Esophagus mucosa (tissue), 1 donor: ENCODE data around the gene AKT2. TPM values are rescaled to one million over a fixed set of nuclear protein-coding genes. Genes with fewer than 3 reads are reported as not detected.

Experiments used
- ATAC-seq: fragments of 200-7000 bp; cut with Tn5 transposase; one replicate; pipeline ENCODE4 v1.9.1; 2020
- total RNA-seq: library from RNA; stranded (reverse); gene quantifications from one replicate; pipeline ENCODE4 v1.2.4, GENCODE V29; 2023
- donor health status: DM: yes; HTN: yes; CAD: no.

AKT2 gene
- total RNA-seq, 1 donor from 2014 or later = 96.0 TPM

DNA sequence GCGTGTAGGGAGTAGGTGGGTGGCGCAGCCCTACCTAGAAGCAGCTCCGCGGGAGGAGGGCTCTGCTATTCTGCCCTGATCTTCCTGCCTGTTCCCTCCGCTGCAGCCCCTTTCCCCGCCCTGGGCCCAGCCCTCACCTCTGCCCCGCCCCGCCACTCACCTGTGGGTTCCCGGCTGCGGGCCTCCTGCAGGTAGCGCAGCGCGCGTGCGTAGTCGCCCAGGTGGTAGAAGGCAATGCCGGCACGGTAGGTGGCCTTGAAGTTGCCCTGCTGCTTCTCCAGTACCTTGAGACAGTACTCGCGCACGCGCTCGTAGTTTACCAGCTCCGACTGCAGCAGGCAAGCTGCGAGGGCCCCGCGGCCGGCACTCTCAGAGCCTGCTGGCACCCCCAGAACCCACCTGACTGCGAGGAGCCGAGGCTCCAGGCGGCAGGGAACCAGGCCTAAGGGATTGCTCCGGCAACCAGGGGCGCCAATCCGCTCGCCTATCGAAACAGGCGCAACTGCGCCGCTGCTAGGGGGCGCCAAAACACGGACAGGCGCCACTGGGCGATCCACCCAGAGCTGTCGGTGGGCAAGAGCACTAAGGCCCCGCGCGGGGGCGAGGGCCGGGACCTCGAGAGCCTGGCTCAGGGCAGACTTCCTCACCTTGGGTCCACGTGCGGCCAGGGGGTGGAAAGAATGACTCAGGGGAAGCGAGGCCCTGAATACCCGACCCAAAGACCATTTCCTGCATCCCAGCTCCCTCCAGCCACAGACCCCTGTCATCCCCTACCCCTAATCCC lies 67.9 kb downstream of the AKT2 start:
- peak; percentile 50 for ATAC-seq

DNA sequence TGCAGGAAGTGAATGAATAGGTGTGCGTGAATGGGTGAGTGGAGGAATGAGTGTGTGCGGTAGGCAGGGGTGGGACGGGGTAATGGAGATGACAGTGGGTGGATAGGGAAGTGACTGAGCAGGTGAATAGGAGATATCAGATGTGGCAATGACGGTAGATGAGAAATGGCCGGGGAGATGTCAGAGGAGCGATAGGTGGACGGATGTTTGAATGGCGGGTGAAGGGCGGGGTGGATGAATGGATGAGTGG lies 68.4 kb downstream of the AKT2 start:
- ATAC-seq = peak; percentile 29

DNA sequence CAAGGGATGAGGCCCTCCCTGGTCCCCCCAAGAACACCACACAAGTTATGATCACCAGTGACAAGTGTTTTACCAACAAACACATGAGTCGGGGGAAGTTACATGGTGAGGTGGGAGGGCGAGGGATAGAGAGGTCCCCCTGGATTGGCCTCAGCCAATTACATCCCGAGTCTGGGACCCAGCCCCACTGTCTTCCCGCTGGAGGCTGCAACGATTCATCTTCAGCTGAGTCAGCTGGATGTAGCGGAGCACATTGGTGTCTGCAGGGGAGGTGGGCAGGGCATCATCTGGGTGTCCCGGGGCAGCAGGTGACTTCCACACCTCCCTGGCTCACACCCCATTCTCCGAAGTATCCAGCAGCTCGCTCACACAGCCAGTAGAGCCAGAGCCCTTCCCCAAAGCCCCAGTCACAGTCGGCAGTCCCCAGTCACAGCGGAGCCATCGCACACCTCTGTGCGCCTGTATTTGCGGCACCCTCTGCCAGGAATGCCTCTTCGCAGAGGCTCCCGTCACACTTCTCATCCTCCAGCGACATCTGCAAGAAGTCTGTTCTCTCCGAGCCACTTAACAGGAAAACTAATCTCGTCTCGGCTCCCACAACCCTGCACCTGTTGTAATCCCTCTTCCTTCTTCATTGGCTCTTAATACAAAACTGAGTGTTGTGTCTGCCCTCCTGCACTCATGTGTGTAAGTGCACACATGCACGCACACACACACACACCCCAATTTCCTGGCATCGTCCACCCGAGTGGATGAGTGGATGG lies 69.0 kb downstream of the AKT2 start:
- ATAC-seq = no peak

DNA sequence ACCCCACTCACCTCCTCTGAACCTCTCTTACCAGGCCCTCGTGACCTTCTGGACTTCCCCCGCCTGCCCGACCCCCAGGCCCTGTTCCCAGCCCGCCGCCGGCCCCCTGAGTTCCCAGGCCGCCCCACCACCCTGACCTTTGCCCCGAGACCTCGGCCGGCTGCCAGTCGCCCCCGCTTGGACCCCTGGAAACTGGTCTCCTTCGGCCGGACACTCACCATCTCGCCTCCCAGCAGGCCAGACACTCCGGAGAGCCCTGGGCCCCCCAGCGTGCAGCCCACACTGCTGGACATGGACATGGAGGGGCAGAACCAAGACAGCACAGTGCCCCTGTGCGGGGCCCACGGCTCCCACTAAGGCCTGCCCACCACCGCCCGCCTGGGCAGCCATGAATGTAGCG lies 70.2 kb downstream of the AKT2 start:
- no peak for ATAC-seq

DNA sequence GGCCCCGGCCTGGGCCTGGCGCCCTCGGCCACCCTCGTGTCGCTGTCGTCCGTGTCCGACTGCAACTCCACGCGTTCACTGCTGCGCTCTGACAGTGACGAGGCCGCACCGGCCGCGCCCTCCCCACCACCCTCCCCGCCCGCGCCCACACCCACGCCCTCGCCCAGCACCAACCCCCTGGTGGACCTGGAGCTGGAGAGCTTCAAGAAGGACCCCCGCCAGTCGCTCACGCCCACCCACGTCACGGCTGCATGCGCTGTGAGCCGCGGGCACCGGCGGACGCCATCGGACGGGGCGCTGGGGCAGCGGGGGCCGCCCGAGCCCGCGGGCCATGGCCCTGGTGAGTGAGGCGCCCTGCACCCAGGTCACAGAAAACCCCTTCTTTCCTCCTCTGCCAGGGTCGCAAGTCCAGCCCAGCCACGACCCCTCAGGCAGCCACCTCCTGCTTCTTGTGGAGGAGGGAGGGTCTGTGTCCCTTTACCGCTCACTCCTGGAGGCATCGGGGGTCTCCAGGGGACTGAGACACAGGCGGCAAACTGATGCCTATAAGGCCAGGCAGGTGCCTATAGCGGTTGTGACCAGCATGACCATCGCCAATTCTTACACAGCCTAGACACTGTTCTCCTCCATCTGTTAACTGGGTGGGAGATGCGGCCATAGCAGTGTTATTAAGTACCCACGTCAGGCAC lies 71.1 kb downstream of the AKT2 start:
- ATAC-seq = no peak

DNA sequence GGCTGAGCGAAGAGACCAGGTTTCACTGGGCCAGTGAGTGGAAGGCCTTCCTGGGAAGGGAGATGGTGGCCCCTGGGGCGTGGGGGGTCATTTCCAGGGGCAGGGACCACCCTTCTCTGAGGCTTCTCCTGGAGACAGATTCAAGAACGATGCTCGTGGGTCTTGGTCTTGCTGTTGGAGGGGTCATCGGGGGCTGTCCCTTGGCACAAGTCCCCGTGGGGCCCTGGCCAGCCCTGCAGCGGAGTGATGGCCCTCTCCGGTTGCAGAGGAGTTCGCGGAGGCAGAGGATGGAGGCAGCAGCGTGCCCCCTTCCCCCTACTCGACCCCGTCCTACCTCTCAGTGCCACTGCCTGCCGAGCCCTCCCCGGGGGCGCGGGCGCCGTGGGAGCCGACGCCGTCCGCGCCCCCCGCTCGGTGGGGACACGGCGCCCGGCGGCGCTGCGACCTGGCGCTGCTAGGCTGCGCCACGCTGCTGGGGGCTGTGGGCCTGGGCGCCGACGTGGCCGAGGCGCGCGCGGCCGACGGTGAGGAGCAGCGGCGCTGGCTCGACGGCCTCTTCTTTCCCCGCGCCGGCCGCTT lies 71.8 kb downstream of the AKT2 start:
- no peak for ATAC-seq

DNA sequence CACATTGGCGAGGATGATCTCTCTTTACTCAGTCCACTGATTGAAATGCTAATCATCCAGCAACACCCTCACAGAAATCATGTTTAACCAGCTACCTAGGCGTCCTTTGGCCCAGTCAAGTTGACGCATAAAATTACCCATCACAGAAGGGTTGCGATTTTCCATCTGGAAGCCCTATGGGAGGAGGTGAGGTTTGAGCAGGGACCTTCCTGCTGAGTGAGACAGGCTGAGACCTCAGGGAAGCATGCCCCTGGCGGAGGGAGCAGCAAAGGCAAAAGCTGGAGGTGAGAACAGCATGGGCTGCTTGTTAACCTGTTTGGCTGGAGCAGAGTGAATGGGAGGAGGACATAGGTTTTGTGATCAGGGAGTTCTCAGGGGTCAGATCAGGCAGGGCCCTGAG lies 74.3 kb downstream of the AKT2 start:
- ATAC-seq = no peak

DNA sequence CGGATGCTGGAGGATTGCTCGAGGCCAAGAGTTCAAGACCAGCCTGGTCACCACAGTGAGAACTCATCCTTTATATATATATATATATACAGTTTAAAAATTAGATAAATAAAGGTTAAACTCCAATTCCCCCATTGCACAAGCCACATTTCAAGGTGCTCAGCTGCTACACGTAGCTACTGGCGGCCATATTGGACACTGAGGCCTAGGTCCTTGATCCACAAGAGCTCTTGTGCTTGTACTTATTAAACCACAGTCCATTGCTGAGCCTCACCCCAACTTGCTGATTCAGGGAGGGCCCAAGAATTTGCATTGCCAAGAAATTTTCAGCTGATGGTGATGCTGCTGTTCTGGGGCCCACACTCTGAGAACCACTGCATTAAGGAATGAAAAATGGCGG lies 76.5 kb downstream of the AKT2 start:
- ATAC-seq = no peak

DNA sequence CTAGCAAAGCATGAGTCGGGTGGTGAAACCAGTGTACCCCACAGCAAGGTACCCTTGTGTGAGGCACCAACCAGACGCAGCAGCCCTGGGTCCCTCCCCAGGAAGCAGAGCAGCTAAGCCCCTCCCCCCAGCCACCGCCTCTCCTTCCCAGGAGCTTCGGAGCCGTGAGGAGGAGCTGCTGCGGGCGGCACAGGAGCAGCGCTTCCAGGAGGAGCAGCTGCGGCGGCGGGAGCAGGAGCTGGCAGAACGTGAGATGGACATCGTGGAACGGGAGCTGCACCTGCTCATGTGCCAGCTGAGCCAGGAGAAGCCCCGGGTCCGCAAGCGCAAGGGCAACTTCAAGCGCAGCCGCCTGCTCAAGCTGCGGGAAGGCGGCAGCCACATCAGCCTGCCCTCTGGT lies 79.4 kb downstream of the AKT2 start:
- ATAC-seq = no peak

DNA sequence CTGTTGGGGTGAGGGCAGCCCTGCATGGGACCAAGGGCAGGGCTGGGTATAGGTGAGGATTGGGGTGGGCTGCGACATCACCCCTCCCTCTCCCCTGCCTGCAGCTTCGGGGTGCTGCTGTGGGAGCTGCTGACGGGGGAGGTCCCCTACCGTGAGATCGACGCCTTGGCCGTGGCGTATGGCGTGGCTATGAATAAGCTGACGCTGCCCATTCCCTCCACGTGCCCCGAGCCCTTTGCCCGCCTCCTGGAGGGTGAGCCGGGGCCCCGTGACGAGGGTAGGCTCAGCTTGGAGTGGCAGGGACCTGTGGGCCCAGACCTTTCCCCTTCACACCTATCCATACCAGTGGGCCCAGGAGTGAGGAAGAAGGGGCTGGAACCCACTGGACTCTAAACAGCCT lies 80.8 kb downstream of the AKT2 start:
- peak; percentile 15 for ATAC-seq

DNA sequence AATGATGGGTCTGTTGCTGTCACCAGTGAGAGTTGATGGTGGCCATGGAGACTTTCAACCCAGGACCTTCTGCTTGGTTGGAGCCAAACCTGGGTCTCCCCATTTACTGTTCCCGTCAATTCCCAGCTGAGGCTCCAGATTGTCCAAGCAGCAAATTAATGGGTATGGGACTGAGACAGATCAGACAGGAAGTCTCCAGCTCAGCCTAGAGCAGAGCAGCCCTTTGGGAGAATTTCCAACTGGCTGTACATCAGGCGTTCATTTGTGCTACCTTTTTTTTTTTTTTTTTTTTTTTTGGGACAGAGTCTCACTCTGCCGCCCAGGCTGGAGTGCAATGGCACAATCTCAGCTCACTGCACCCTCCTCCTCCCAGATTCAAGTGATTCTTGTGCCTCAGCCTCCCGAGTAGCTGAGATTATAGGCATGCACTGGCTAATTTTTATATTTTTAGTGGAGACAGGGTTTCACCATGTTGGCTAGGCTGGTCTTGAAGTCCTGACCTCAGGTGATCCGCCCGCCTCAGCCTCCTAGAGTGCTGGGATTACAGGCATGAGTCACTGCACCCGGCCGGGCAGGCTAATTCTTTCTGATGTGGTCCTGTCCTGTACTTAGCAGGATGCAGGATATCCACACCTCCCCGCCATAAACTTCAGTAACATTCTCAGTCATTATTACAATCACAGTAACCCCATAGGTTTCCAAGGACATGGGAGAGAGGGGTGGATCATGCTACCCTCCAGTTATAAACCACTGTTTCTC lies 84.6 kb downstream of the AKT2 start:
- peak; percentile 33 for ATAC-seq

DNA sequence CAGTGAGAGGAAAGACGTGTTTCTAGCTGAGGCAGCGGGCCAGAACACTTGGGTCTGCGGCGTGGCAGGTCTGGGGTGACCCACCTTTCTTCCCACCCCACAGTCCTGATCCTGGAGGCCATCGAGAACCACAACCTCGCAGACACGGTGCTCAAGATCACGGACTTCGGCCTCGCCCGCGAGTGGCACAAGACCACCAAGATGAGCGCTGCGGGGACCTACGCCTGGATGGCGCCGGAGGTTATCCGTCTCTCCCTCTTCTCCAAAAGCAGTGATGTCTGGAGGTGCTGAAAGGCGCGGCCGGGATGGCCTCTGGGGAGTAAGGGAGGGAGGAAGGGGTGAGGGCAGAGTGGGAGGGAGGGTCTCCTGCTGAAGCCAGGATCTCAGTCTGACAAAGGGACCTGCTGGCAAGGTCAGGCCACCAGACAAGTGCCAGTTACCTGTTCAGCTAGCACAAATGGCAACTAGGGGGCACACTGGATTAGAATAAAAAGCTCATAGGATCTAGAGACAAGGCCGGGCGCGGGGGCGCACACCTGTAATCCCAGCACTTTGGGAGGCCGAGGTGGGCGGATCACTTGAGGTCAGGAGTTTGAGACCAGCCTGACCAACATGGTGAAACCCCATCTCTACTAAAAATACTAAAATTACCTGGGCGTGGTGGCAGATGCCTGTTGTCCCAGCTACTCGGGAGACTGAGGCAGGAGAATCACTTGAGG lies 86.7 kb downstream of the AKT2 start:
- ATAC-seq = peak; percentile 10

DNA sequence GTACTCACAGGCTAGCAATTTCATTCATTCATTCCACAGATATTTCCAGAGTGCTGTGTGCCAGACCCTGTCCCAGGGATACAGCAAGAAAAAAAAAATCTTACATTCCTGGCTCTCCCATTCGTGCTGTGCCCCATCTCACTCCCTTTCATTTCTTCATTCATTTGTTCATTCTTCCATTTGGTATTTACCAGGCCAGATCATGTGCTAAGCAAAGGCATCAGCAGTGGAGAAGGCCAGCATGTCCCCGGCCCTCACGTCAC lies 91.6 kb downstream of the AKT2 start:
- no peak for ATAC-seq

DNA sequence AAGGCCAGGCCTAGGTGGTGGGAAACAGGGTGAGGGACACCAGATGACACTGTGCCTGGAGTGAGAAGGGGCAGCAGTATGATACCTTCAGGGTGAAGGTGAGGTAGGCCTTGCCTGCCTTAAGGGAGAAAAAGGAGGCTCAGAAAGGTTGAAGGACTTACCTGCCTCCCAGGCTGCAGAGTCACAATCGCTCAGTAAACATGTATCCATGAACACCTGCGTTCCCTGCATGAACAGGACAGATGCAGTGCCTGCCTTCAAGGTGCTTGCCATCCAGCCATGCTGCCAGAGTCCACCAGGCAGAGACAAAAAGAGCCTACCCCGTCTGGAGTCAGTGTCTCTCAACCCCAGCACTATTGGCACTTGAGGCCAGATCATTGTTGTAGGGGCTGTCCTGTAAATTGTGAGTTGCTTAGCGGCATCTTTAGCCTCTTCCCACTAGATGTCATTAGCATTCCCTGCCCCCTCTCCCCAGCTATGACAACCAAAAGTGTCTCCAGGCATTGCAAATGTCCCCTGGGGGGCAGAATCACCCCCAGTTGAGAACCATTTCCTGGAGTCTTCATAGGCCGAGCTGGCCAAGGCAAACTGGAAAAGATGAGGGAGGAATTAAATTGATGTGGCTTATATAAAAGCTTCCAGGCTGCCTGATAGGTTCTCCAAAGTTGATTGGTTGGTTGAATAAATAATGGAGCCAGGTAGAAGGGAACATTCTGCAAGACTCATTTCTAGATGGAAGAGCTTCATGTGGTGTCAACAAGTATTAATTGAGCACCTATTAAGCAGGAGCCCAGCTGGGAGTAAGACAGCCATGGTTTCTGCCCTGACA lies 92.2 kb downstream of the AKT2 start:
- no peak for ATAC-seq

DNA sequence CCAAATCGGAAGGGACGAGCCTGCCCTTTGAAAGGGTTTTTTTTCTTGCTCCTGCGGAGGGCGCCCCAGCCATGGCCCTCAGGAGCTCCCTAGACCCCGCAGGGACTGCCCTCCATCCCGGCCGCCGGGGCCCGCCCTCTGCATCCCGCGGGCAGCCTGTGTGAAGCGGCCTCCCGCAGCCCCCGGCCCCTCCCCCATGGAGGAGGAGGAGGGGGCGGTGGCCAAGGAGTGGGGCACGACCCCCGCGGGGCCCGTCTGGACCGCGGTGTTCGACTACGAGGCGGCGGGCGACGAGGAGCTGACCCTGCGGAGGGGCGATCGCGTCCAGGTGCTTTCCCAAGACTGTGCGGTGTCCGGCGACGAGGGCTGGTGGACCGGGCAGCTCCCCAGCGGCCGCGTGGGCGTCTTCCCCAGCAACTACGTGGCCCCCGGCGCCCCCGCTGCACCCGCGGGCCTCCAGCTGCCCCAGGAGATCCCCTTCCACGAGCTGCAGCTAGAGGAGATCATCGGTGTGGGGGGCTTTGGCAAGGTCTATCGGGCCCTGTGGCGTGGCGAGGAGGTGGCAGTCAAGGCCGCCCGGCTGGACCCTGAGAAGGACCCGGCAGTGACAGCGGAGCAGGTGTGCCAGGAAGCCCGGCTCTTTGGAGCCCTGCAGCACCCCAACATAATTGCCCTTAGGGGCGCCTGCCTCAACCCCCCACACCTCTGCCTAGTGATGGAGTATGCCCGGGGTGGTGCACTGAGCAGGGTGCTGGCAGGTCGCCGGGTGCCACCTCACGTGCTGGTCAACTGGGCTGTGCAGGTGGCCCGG lies 93.1 kb downstream of the AKT2 start:
- peak; percentile 5 for ATAC-seq

DNA sequence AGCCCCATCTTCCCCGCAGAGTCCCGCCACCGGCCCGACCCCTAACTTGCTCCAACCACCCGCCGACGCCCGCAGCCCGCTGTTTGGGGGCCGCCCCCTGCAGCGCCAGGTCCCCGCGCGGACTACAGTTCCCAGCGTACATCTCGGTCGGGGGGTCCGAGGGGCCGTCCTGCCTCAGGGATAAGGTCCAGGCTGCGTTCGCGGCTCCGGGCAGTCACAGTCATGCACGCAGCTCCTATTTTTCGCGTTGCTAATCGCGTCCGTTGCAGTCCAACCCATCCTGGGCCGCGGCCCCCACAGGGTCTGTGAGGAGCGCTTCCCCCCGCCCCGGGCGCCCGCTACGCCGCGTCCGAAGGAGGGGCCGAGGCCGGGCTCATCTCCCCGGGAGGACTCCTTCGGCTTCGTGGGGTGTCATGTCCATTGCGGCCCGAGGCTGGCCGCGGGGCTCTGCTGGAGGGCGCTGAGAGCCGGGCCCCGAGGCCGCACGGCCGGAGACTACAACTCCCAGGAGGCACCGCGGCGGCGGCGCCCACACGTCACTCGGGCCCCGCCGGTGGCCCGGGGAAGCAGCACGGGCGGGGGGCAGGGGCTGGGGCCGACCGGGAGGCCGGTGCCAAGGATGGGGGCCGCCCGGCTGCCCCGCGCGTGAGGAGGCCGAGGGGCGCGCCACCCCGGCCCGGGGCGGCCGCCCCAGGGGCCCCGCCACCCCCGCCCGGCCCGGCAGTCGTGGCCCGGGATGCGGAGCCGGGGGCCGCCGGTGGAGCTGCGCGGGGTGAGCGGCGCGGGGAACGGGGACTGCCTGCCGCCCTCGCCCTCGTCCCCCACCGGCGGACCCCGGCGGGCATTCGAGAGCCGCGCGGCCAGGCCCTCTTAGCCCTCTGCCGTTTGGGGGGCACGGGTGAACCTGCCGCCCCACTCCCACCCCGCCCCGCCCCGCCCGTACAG lies 94.0 kb downstream of the AKT2 start, which contains the start of gene MAP3K10:
Gene MAP3K10 (plus strand): TSS at position 536 of the 945 bp plus-strand sequence. CDS start 606 bp downstream, outside the sequence.
- peak; percentile 87 for ATAC-seq

DNA sequence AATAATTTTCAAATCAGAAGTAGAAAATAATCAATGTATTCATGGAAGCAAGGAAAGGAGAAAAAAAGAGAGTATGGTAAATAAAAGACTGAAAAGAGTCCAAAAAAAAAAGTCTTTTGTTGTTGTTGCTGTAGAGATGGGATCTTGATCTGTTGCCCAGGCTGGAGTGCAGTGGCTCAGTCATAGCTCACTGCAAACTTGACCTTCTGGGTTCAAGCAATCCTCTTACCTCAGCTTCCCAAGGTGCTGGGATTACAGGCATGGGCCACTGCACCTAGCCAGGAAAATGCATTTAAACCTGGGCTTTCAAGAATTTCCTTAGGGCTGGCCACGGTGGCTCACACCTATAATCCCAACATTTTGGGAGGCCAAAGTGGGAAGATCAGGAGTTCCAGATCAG lies 100.9 kb downstream of the AKT2 start:
- ATAC-seq = no peak
